A549 (cell line): ENCODE measurements around the gene KLHL24.

Experiments
- CEBPB ChIP-seq, 2 experiments: fragments of >200 bp in 1 of 2; sonication (Bioruptor Twin) in 1 of 2; formaldehyde crosslinking in 1 of 2; IDR thresholded peaks; 2 replicates each; pipeline ENCODE4 v1.6.1; 2012 to 2016
- CHD2 ChIP-seq: fragments of 150-350 bp; IDR thresholded peaks from 2 replicates; pipeline ENCODE4 v1.6.1; 2014; ENCODE audit warnings: low read length; ENCODE audit not compliant: partially characterized antibody
- CTCF ChIP-seq: fragments of >200 bp; sonication (Bioruptor Twin); formaldehyde crosslinking; IDR thresholded peaks from 3 replicates; pipeline ENCODE4 v1.5.1; 2016
- EP300 ChIP-seq, 2 experiments: fragments of >200 bp; sonication (Bioruptor Twin); formaldehyde crosslinking; IDR thresholded peaks; 2 replicates in 1 of 2; 3 replicates in 1 of 2; pipeline ENCODE4 v1.6.1; 2016 to 2017
- HDAC2 ChIP-seq: fragments of 200-600 bp; sonication (generic); IDR thresholded peaks from 2 replicates; pipeline ENCODE4 v1.6.1; 2016
- JUN ChIP-seq, 2 experiments: fragments of >200 bp; sonication (Bioruptor Twin); formaldehyde crosslinking; IDR thresholded peaks; 2 replicates in 1 of 2; 3 replicates in 1 of 2; pipeline ENCODE4 v1.6.1; 2016 to 2017
- JUNB ChIP-seq: fragments of >200 bp; sonication (Bioruptor Twin); formaldehyde crosslinking; IDR thresholded peaks from 2 replicates; pipeline ENCODE4 v1.6.1; 2016
- KDM5A ChIP-seq: fragments of 200-600 bp; sonication (generic); IDR thresholded peaks from 2 replicates; pipeline ENCODE4 v1.6.1; 2016; ENCODE audit warnings: antibody characterized with exemption, mild to moderate bottlenecking
- MAFK ChIP-seq: fragments of 450-650 bp; IDR thresholded peaks from 2 replicates; pipeline ENCODE4 v1.6.1; 2014; ENCODE audit not compliant: partially characterized antibody
- MAX ChIP-seq: IDR thresholded peaks from 2 replicates; pipeline ENCODE4 v1.6.1; 2012
- MYC ChIP-seq: IDR thresholded peaks from 2 replicates; pipeline ENCODE4 v1.6.1; 2012; ENCODE audit warnings: mild to moderate bottlenecking, inconsistent platforms, low read length, improper control_type of control experiment, borderline replicate concordance
- SMC3 ChIP-seq: fragments of >200 bp; sonication (Bioruptor Twin); formaldehyde crosslinking; IDR thresholded peaks from 3 replicates; pipeline ENCODE4 v1.6.1; 2018; ENCODE audit warnings: inconsistent platforms
- SREBF2 ChIP-seq: fragments of 450-650 bp; IDR thresholded peaks from 2 replicates; pipeline ENCODE4 v1.6.1; 2014; ENCODE audit warnings: mild to moderate bottlenecking, moderate library complexity
- ZFP36 ChIP-seq: fragments of 450-650 bp; IDR thresholded peaks from 2 replicates; pipeline ENCODE4 v1.6.1; 2014; ENCODE audit warnings: borderline replicate concordance; ENCODE audit not compliant: partially characterized antibody

DNA sequence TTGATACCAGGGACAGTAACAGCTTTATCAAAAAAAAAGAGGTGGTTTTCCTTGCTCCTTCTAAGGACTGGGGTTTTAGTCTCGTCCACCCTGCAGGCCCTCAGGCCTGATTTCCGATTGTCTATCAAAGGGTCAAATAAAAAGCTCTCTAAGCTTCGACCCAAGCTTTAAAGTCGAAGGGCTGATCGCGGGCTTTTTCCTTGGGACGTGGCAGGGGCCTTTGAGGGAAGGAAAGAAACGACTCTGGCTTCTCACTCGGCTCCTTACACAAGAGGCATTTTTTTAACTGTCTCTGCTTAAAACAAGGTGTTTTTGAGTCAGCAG is 354 bp upstream of the KLHL24 start:
- TF ChIP-seq CTCF (no peak), KDM5A (no peak), CHD2 (no peak), SREBF2 (no peak), HDAC2 (no peak), ZFP36 (no peak), CEBPB (IDR thresholded peaks at IDR 0.05) (no peak), JUN (IDR thresholded peaks at IDR 0.05) (no peak), MYC (0 out of 2 replicates have a peak, but pooled peaks have one; percentile 11), MAX (no peak), MAFK (no peak), EP300 (IDR thresholded peaks at IDR 0.05) (no peak), JUNB (no peak), SMC3 (no peak)
